Right lobe of liver (tissue), 6 donors: Measurements from ENCODE around the gene GPR22. TPM values are rescaled to one million over a fixed set of nuclear protein-coding genes. Genes with fewer than 3 reads are reported as not detected.
A peak's percentile ranks its signal among the peaks of the same experiment; 100 is the strongest.

Experiments used
- ATAC-seq, 4 donors: fragments of 200-7000 bp; cut with Tn5 transposase; one replicate each; pipeline ENCODE4 v1.9.1; 2020; ENCODE audit warnings: mild to moderate bottlenecking in 4 of 4, moderate library complexity in 4 of 4
- DNase-seq, 3 donors: peaks; one replicate each; pipeline ENCODE4 v3.0.0-alpha.2; 2020
- H3K27ac ChIP-seq, 3 donors: fragments of 200-600 bp; one replicate each; pipeline ENCODE4 v1.8.0; 2022
- H3K27me3 ChIP-seq, 2 donors: fragments of 200-600 bp; one replicate each; pipeline ENCODE4 v1.8.0; 2022
- H3K36me3 ChIP-seq, 4 donors: fragments of 200-600 bp; sonication (generic) in 1 of 4; one replicate each; pipeline versions ENCODE4 v1.5.1 to v1.8.0; 2017 to 2022; ENCODE audit warnings: control low read depth in 1 of 4
- H3K4me1 ChIP-seq, 4 donors: fragments of 200-600 bp; sonication (generic) in 1 of 4; one replicate each; pipeline versions ENCODE4 v1.5.1 to v1.8.0; 2017 to 2022; ENCODE audit warnings: control low read depth in 1 of 4
- H3K4me3 ChIP-seq, 3 donors: fragments of 200-600 bp; one replicate each; pipeline ENCODE4 v1.8.0; 2022
- H3K9me3 ChIP-seq, 4 donors: fragments of 200-600 bp; sonication (generic) in 1 of 4; one replicate each; pipeline versions ENCODE4 v1.5.1 to v1.8.0; 2017 to 2022; ENCODE audit warnings: control low read depth in 1 of 4
- CTCF ChIP-seq, 4 donors: fragments of 200-600 bp in 3 of 4; fragments of 450-650 bp in 1 of 4; IDR thresholded peaks; one replicate each; pipeline versions ENCODE4 v1.5.1 to v1.8.0; 2016 to 2022; ENCODE audit warnings: antibody characterized with exemption in 4 of 4, mild to moderate bottlenecking in 2 of 4
- POLR2A ChIP-seq: fragments of 450-650 bp; IDR thresholded peaks from one replicate; pipeline ENCODE4 v1.6.1; 2017; ENCODE audit warnings: antibody characterized with exemption, mild to moderate bottlenecking
- WGBS: methylation state at CpG from one replicate; pipeline ENCODE4 v1.1.6; 2018; ENCODE audit warnings: low coverage, low lambda C conversion rate; ENCODE audit not compliant: insufficient coverage; ENCODE audit errors: missing lambda C conversion rate; 5-methylcytosine and 5-hydroxymethylcytosine counted together
- intact Hi-C, 2 donors: fragments of 100-400 bp; cut with DNase I; formaldehyde crosslinking; loops; one replicate each; pipeline versions ENCODE4 v1.11.2 to v1.14.1; 2022
- long read RNA-seq: library from polyadenylated mRNA; unstranded; transcript quantifications from one replicate; pipeline ENCODE4 v2.0.0, GENCODE V29; 2019
- total RNA-seq, 6 experiments: library from RNA; depleted of rRNA in 2 of 6; stranded (reverse); fragments of >200 nt in 2 of 6; fragmentation: NEBNext Ultra II Directional in 3 of 6; extraction: Animal tissue kit (Norgen Biotek cat#: 25700) in 3 of 6; gene quantifications; one replicate each; pipeline versions ENCODE4 v1.1.0 to v1.2.4, GENCODE V29; 2016 to 2023
- donor health status: DM: no; HTN: yes; CAD: no.
- donor health status: DM: no; HTN: no; CAD: no.
- donor health status: DM: no; HTN: no; CAD: no.
- donor health status: DM: no; HTN: yes; CAD: no.
- donor health status: DM: no; HTN: yes; CAD: no.

GPR22 gene, protein sequence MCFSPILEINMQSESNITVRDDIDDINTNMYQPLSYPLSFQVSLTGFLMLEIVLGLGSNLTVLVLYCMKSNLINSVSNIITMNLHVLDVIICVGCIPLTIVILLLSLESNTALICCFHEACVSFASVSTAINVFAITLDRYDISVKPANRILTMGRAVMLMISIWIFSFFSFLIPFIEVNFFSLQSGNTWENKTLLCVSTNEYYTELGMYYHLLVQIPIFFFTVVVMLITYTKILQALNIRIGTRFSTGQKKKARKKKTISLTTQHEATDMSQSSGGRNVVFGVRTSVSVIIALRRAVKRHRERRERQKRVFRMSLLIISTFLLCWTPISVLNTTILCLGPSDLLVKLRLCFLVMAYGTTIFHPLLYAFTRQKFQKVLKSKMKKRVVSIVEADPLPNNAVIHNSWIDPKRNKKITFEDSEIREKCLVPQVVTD
- total RNA-seq = not detected
- long read RNA-seq = 0 reads

DNA sequence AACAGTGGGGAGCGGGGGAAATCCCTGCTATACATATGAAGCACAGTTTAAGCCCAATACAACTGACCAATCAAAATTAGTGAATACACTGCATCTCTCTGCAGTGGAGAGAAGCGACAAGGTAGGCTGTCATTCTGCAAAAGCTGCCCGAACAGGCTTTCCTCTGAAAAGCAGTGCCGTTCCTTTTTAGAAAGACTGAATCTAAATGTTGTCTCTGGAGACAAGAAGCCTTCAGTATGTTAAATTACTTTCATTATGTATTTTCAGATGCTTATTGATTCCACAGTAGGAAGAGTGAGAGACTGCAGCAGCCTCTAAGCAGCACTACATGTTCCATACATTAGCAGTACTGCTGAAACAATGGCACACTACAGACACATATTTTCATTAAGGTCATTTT is at the start of gene GPR22:
TSS of gene GPR22 (plus strand) at position 129 of the 400 bp plus-strand sequence. CDS start 4,004 bp downstream, outside the sequence.
- 89% methylated on average over 4 of the region's 4 CpGs for whole genome bisulfite sequencing
- intact Hi-C loops = loop anchor here (10.0 kb wide), 1 partner anchor 255 kb away; no protein-coding TSS in a partner anchor
- no peaks in the 10 kb centered on the region for H3K27me3 ChIP-seq
- no peak within 1 kb of the TSS for H3K4me3 ChIP-seq
- no peak for TF ChIP-seq POLR2A
- no peak for TF ChIP-seq CTCF (IDR thresholded peaks at IDR 0.05)
- H3K36me3 ChIP-seq = no peaks in the 10 kb centered on the region
- no peaks in the 10 kb centered on the region for H3K4me1 ChIP-seq
- H3K9me3 ChIP-seq = no peaks in the 10 kb centered on the region
- ATAC-seq = no peak
- H3K27ac ChIP-seq = no peak within 1 kb of the TSS
- no peak for DNase-seq

GRCh38 chr7:107427462-107427861 is 42.4 kb upstream of the GPR22 start:
- H3K9me3 ChIP-seq = no peaks in the 10 kb centered on the region
- no peak overlapping the region for H3K27ac ChIP-seq
- DNase-seq (peak in 2 of 3 donors; percentile 29 to 49), ATAC-seq (peak; percentile 37 to 77 (median 57))
- H3K27me3 ChIP-seq = no peaks in the 10 kb centered on the region
- intact Hi-C loops = no loop called here
- WGBS = 33% methylated on average over 1 of the region's 5 CpGs
- TF ChIP-seq CTCF (IDR thresholded peaks at IDR 0.05) (no peak), POLR2A (no peak)
- no peaks in the 10 kb centered on the region for H3K36me3 ChIP-seq
- no peak overlapping the region for H3K4me3 ChIP-seq
- H3K4me1 ChIP-seq = no peaks in the 10 kb centered on the region

GRCh38 chr7:107428642-107429041 is 41.2 kb upstream of the GPR22 start:
- TF ChIP-seq CTCF (IDR thresholded peaks at IDR 0.05) = no peak
- no peak for TF ChIP-seq POLR2A
- no peaks in the 10 kb centered on the region for H3K36me3 ChIP-seq
- H3K4me3 ChIP-seq = no peak overlapping the region
- no peak overlapping the region for H3K27ac ChIP-seq
- H3K4me1 ChIP-seq = no peaks in the 10 kb centered on the region
- no peaks in the 10 kb centered on the region for H3K27me3 ChIP-seq
- WGBS = 100% methylated on average over 1 of the region's 1 CpG
- no peaks in the 10 kb centered on the region for H3K9me3 ChIP-seq
- DNase-seq (no peak), ATAC-seq (no peak)
- intact Hi-C loops = no loop called here

DNA sequence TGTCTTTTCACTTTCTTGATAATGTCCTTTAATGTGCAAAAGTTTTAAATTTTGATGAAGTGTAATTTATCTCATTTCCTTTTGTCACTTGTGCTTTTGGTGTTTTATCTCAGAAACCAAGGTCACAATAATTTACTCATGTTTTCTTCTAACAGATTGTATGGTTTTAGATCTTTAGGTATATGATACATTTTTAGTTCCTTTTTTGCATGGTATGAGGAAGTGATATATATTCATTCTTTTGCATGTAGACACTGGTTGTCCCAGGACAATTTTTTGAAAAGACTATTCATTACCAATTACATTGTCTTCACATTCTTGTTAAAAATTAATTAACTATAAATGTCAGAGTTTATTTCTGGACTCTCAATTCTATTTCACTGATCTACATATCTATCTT is 39.8 kb upstream of the GPR22 start:
- Histone ChIP-seq H3K9me3 (no peaks in the 10 kb centered on the region), H3K27ac (no peak overlapping the region), H3K36me3 (no peaks in the 10 kb centered on the region), H3K4me3 (no peak overlapping the region), H3K27me3 (no peaks in the 10 kb centered on the region), H3K4me1 (no peaks in the 10 kb centered on the region)
- DNase-seq (no peak), ATAC-seq (no peak)
- intact Hi-C loops = no loop called here
- TF ChIP-seq POLR2A (no peak), CTCF (IDR thresholded peaks at IDR 0.05) (no peak)
